ENCODE results near the gene DTX4.

DTX4 gene

GRCh38 chr11:59222464-59223060 lies 50.6 kb downstream of the DTX4 start:
- no peak for DNase-seq

- DNase-seq: no peak
Measured at GRCh38 chr11:59223177-59223576, 51.2 kb downstream of the DTX4 start.

- DNase-seq: no peak
Measured at GRCh38 chr11:59223611-59224010, 51.7 kb downstream of the DTX4 start.

- no peak for DNase-seq
Measured at GRCh38 chr11:59224351-59224928, 52.5 kb downstream of the DTX4 start.

- no peak for DNase-seq
Measured at GRCh38 chr11:59225017-59225416, 53.1 kb downstream of the DTX4 start.

- DNase-seq: no peak
Measured at GRCh38 chr11:59226396-59226795, 54.5 kb downstream of the DTX4 start.

GRCh38 chr11:59240322-59240721 lies 68.4 kb downstream of the DTX4 start:
- no peak for DNase-seq

- DNase-seq: no peak
Measured at GRCh38 chr11:59243633-59244032, 71.7 kb downstream of the DTX4 start.

- DNase-seq: no peak
Measured at GRCh38 chr11:59247531-59248227, 75.7 kb downstream of the DTX4 start.

- DNase-seq: no peak
Measured at GRCh38 chr11:59249535-59249934, 77.6 kb downstream of the DTX4 start.

- no peak for DNase-seq
Measured at GRCh38 chr11:59253001-59253400, 81.1 kb downstream of the DTX4 start.

- DNase-seq: no peak
Measured at GRCh38 chr11:59254286-59254685, 82.4 kb downstream of the DTX4 start.

GRCh38 chr11:59255281-59255680 lies 83.3 kb downstream of the DTX4 start:
- no peak for DNase-seq
